Lower leg skin (tissue), 3 donors: ENCODE measurements around the gene SERTAD2.

ENCODE experiments used
- CTCF ChIP-seq, 3 donors: fragments of 450-650 bp; IDR thresholded peaks; one replicate each; pipeline ENCODE4 v1.5.1; 2016; ENCODE audit warnings: antibody characterized with exemption in 3 of 3, mild to moderate bottlenecking in 3 of 3, moderate library complexity in 2 of 3
- POLR2A ChIP-seq, 2 donors: fragments of 450-650 bp; IDR thresholded peaks; one replicate each; pipeline ENCODE4 v1.6.1; 2016 to 2017; ENCODE audit warnings: antibody characterized with exemption in 2 of 2, mild to moderate bottlenecking in 1 of 2, moderate library complexity in 1 of 2

- no peak for TF ChIP-seq CTCF (IDR thresholded peaks at IDR 0.05)
- no peak for TF ChIP-seq POLR2A (IDR thresholded peaks at IDR 0.05)
These were observed 2.9 kb downstream of the SERTAD2 start for GRCh38 chr2:64650722-64651338.
